Heart right ventricle (tissue), 16 donors: ENCODE data around the gene UBE2D1. TPM values are rescaled to one million over a fixed set of nuclear protein-coding genes. Genes with fewer than 3 reads are reported as not detected.

ENCODE experiments used
- ATAC-seq, 8 donors: fragments of 200-7000 bp; cut with Tn5 transposase; one replicate each; pipeline ENCODE4 v1.9.1; 2020; ENCODE audit warnings: mild to moderate bottlenecking in 8 of 8, moderate library complexity in 8 of 8, moderate number of reproducible peaks in 1 of 8
- DNase-seq, 2 donors: peaks; one replicate each; pipeline ENCODE4 v3.0.0-alpha.2; 2020
- H3K27ac ChIP-seq, 10 donors: fragments of 200-600 bp; sonication (generic) in 2 of 10; one replicate each; pipeline versions ENCODE4 v1.5.0 to v1.8.0; 2020 to 2022; ENCODE audit warnings: mild to moderate bottlenecking in 3 of 10
- H3K27me3 ChIP-seq, 7 donors: fragments of 200-600 bp; one replicate each; pipeline ENCODE4 v1.8.0; 2021 to 2022; ENCODE audit warnings: mild to moderate bottlenecking in 2 of 7
- H3K36me3 ChIP-seq, 9 donors: fragments of 200-600 bp; sonication (generic) in 1 of 9; one replicate each; pipeline versions ENCODE4 v1.5.0 to v1.8.0; 2020 to 2022; ENCODE audit warnings: mild to moderate bottlenecking in 2 of 9
- H3K4me1 ChIP-seq, 9 donors: fragments of 200-600 bp; sonication (generic) in 1 of 9; one replicate each; pipeline versions ENCODE4 v1.5.0 to v1.8.0; 2020 to 2022; ENCODE audit warnings: mild to moderate bottlenecking in 4 of 9
- H3K4me3 ChIP-seq, 10 donors: fragments of 200-600 bp; sonication (generic) in 2 of 10; one replicate each; pipeline versions ENCODE4 v1.5.0 to v1.8.0; 2020 to 2022; ENCODE audit warnings: mild to moderate bottlenecking in 7 of 10, moderate library complexity in 2 of 10
- H3K9me3 ChIP-seq, 11 donors: fragments of 200-600 bp in 10 of 11; sonication (generic) in 2 of 11; one replicate each; pipeline versions ENCODE4 v1.5.0 to v1.8.0; 2013 to 2022; ENCODE audit warnings: mild to moderate bottlenecking in 2 of 11, control low read depth in 1 of 11, moderate library complexity in 1 of 11
- CTCF ChIP-seq, 9 donors: fragments of 200-600 bp; sonication (generic) in 2 of 9; IDR thresholded peaks; one replicate each; pipeline versions ENCODE4 v1.5.0 to v1.8.0; 2021 to 2022; ENCODE audit warnings: antibody characterized with exemption in 9 of 9, mild to moderate bottlenecking in 5 of 9, moderate library complexity in 1 of 9
- WGBS, 2 donors: extraction: QIAGEN DNeasy Blood & Tissue Kit; methylation state at CpG; one replicate each; pipeline ENCODE4 v1.1.7; 2013; ENCODE audit warnings: inconsistent platforms in 1 of 2; 5-methylcytosine and 5-hydroxymethylcytosine counted together
- intact Hi-C, 10 donors: fragments of 100-400 bp; cut with DNase I; formaldehyde crosslinking; loops; one replicate each; pipeline versions ENCODE4 v1.11.1 to v1.14.2; 2022
- polyA plus RNA-seq, 2 donors: library from polyadenylated mRNA; stranded (reverse); fragments of 200-250 nt; gene quantifications; one replicate each; pipeline ENCODE4 v1.2.3, GENCODE V29; 2013
- total RNA-seq, 10 donors: library from RNA; stranded (reverse); fragmentation: NEBNext Ultra II Directional in 3 of 10; extraction: Animal tissue kit (Norgen Biotek cat#: 25700) in 3 of 10; gene quantifications; one replicate each; pipeline versions ENCODE4 v1.2.1 to v1.2.4, GENCODE V29; 2021 to 2023
- donor health status: Arrhythmogenic right ventricular cardiomyopathy.
- donor health status: ischemic (EF 13 %, LVEDD 7.1; RV severe dilation, severe dysfunction).
- donor health status: healthy with polysubstance abuse.
- donor health status: DM: no; HTN: yes; CAD: no.
- donor health status: DM: no; HTN: no; CAD: no.
- donor health status: ischemic (EF 25% LVEDD 6.9; RV normal size, moderate dysfunction).
- donor health status: ischemic (EF 25% LVEDD 5.7; RV mildly dilated, moderate dysfunction).
- donor health status: healthy.
- donor health status: DM: yes; HTN: yes; CAD: no.
- donor health status: Ischemic cardiomyopathy.
- donor health status: ischemic (EF 35%, LVEDD 5.7; RV mildly dilated, moderate dysfunction).
- donor health status: nonischemic (EF 11% LVEDD 7.7; RV severe dilation, severe dysfunction).
- donor health status: DM: yes; HTN: yes; CAD: no.
- donor health status: PGD.
- donor health status: ischemic (EF 29% LVEDD 5.4; RV normal size, mild dysfunction).
- donor health status: nonischemic (EF 23%, LVEDD 6.1; RV moderate dilation, normal function).

Gene UBE2D1
- total and polyA plus RNA-seq, 12 donors = 12.2 to 71.0 (median 59.5) TPM

- H3K4me3 ChIP-seq = no peak overlapping the region
Measured at GRCh38 chr10:58358947-58359346, 24.1 kb downstream of the UBE2D1 start.

GRCh38 chr10:58359541-58359940, 24.7 kb downstream of the UBE2D1 start:
- no peaks in the 10 kb centered on the region for H3K9me3 ChIP-seq
- no peak overlapping the region for H3K27ac ChIP-seq
- DNase-seq = no peak
- intact Hi-C loops = no loop called here
- no peak for TF ChIP-seq CTCF (IDR thresholded peaks at IDR 0.05)
- H3K36me3 ChIP-seq = peaks cover 0 to 35% (median 10%) of the 10 kb centered on the region in 9 donors
- ATAC-seq = peak in 1 of 8 donors; percentile 13
- 89 to 90% methylated on average over 3 of the region's 3 CpGs for WGBS, 2 donors
- H3K4me1 ChIP-seq = peaks cover 2 to 64% (median 39%) of the 10 kb centered on the region in 9 donors
- H3K4me3 ChIP-seq = no peak overlapping the region
- H3K27me3 ChIP-seq = no peaks in the 10 kb centered on the region

More at GRCh38 chr10:58358947-58359346, 24.1 kb downstream of the UBE2D1 start:
- H3K9me3 ChIP-seq = no peaks in the 10 kb centered on the region
- TF ChIP-seq CTCF (IDR thresholded peaks at IDR 0.05) = no peak
- WGBS, 2 donors = 96 to 100% methylated on average over 1 of the region's 1 CpG
- ATAC-seq (no peak), DNase-seq (no peak)
- intact Hi-C loops = no loop called here
- H3K36me3 ChIP-seq = peaks cover 0 to 30% (median 10%) of the 10 kb centered on the region in 9 donors
- peaks cover 2 to 67% (median 41%) of the 10 kb centered on the region in 9 donors for H3K4me1 ChIP-seq
- no peak overlapping the region for H3K27ac ChIP-seq
- no peaks in the 10 kb centered on the region for H3K27me3 ChIP-seq

- H3K4me3 ChIP-seq = no peak overlapping the region
- DNase-seq (no peak), ATAC-seq (peak in 3 of 8 donors; percentile 21 to 55 (median 41))
- no peak for TF ChIP-seq CTCF (IDR thresholded peaks at IDR 0.05)
- no peaks in the 10 kb centered on the region for H3K9me3 ChIP-seq
- WGBS, 2 donors = 74 to 76% methylated on average over 9 of the region's 9 CpGs
- peaks cover 2 to 54% (median 35%) of the 10 kb centered on the region in 9 donors for H3K4me1 ChIP-seq
- H3K36me3 ChIP-seq = peaks cover 0 to 45% (median 10%) of the 10 kb centered on the region in 9 donors
- peak overlapping the region in 1 of 10 donors; percentile 5 for H3K27ac ChIP-seq
- no peaks in the 10 kb centered on the region for H3K27me3 ChIP-seq
- intact Hi-C loops = no loop called here
Measured at GRCh38 chr10:58360412-58361004, 25.7 kb downstream of the UBE2D1 start.

- intact Hi-C loops = no loop called here
- no peak overlapping the region for H3K4me3 ChIP-seq
- TF ChIP-seq CTCF (IDR thresholded peaks at IDR 0.05) = no peak
- WGBS, 2 donors = 97% methylated on average over 2 of the region's 2 CpGs
- H3K36me3 ChIP-seq = peaks cover 0 to 50% (median 10%) of the 10 kb centered on the region in 9 donors
- no peak for DNase-seq
- H3K27ac ChIP-seq = no peak overlapping the region
- H3K27me3 ChIP-seq = no peaks in the 10 kb centered on the region
- no peak for ATAC-seq
- peaks cover 0 to 46% (median 28%) of the 10 kb centered on the region in 9 donors for H3K4me1 ChIP-seq
- no peaks in the 10 kb centered on the region for H3K9me3 ChIP-seq
Measured at GRCh38 chr10:58361353-58361752, 26.5 kb downstream of the UBE2D1 start.
